Ramos (cell line): ENCODE measurements around the gene GDPD3.

ENCODE experiments used
- in situ Hi-C: fragments of 300-500 bp; cut with MboI; formaldehyde crosslinking; loops from one replicate; pipeline ENCODE4 v1.14.3; 2022; ENCODE audit warnings: low sequenced_read_pairs; ENCODE audit not compliant: unreplicated experiment

The GDPD3 gene

DNA sequence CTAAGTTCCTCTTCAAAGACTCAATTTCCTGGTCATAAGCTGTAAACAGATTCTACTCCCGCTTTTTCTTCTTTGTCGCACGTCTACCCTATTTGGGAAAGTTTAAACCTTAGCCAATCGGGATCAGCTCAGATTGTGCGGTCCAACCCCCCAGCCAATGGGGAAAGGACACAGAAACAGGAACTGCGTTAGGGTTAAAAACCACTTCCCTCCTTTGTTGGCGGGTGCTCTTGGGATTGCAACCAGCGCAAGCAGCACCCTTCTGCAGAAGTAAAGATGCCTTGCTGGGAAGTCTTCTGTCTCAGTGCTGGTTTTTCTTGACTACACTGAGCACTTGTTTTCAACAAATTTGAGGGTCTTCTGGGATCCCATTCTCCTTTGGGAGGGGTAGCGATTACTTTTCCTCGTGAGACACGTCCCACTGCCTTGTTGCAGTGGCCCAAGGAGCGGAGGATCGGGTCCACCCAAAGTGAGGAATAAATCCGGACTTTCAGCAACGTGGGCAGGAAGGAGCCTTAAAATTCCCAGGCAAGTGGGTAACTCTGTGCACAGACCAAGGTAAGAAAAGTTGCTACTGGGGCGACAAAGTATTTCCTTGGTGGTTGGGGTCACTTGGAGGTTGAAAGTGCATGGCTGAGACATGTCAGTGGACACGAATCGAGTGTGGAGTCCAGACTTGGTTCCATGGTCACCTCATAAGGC lies 16.3 kb downstream of the GDPD3 start:
- in situ Hi-C loops: loop anchor here (10.0 kb wide), 1 partner anchor 518 kb away; the partner anchor contains the start of gene ZNF689

DNA sequence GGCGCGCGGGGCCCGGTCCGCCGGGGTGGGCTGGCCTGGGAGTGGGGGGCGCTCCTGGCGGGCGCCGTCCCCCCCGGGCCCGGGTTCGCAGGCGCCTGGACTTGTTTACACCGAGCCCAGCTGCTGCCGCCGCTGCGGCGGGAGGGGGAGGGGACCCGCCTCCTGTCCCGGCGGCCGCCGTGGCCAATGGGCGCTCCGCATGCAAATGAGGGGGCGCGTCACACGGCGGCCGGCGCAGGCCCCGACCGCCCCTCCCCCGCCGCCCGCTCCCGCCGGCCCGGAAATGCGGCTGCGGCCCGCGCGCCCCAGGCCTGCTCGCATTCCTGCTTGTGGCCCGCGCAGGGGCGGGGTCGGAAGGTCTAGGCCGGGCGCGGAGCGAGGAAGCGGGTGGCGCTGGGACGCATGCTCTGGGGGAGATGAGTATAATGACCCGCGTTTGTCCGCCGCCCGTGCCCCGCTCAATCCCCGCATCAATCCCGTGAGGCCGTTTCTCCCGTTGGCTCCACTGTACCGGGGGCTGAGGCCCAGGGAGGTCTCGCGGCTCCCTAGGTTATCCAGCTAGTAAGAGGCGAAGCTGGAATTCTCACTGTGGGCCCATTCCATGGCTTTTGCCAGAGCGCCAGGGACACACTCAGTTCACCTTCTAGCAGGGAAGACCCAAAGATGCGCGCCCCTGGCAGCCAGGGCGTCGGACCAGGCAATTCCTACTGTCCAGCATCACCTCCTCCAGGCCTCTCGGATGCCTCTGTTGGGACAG lies 17.1 kb downstream of the GDPD3 start, which contains the start of gene YPEL3:
Gene YPEL3, minus strand, starts transcription at position 109 of the 757 bp plus-strand sequence. CDS start 731 bp downstream, outside the sequence.
- in situ Hi-C loops: loop anchor here (10.0 kb wide), 1 partner anchor 519 kb away; the partner anchor contains the start of gene ZNF689

DNA sequence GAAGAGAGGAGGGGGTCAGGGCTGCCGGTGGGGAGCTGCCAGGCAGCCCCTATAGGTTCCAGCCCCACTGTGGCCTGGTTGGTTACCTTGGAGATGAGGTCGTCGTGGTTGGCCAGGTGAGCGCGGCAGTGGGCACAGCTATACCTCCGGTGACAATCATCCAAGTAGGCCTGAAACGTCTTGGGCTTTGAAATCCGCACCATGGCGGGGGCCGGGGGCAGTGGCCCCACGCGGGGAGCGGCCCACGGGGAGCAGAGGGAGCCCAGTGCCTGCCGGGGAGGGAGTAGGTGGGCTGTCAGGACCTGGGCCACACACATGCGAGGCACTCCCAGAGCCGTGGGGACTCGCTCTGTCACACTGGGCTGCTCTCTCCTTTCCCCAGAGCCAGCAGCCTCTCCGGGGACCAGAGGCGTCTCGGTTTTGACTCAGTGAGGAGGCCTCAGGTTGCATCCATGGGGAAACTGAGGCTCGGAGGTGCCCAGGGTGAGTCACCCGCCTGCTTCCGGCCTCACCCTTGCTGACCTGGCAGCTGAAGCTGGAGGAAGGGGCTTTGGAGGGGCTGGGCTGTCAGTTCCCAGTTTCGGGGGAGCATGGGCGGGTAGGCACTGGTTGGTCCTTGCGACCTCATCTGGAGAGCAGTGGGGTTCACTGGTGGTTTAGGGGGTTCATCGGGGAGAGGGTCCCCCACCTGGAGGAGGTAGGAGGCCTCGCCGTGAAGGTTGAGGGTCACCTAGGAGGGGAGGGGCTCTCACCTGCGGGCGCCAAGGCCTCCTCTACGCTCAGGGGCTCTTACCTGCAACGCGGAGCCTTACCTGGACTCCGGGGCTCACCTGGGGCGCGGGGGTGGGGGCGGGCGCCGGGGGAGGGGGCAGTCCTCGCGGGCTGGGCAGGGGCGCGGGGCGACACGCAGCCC lies 17.9 kb downstream of the GDPD3 start:
- in situ Hi-C loops: loop anchor here (10.0 kb wide), 1 partner anchor 519 kb away; the partner anchor contains the start of gene ZNF689

DNA sequence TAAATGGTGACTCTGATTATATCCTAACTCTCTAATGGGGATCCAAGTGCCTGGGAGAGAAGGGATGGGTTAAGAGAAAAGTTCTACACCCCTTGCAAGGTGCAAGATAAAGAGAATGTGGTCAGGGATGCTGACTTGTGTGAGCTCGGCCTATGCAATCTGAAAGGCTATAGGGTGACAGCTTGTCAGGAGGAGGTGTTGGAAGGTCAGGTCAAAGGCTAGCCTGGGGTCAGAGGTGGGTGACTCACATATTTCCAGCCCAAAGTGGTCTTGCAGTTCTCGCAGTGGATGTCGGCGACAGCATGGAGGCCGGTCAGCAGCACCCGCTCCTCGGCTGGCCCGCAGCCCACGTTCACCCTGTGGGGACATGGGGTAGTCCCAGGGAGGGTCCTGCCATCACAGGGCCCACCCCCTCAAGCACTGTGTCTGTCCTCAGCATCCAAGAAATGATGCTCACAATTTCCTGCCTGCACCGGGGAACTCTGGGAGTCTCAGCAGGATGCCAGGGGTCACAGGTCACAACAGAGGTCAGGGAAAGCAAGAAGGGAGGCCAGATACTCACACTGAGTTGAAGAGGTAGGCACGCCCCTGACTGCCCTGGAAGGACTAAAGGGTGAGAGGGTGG lies 18.7 kb downstream of the GDPD3 start:
- in situ Hi-C loops: loop anchor here (10.0 kb wide), 1 partner anchor 520 kb away; the partner anchor contains the start of gene ZNF689

DNA sequence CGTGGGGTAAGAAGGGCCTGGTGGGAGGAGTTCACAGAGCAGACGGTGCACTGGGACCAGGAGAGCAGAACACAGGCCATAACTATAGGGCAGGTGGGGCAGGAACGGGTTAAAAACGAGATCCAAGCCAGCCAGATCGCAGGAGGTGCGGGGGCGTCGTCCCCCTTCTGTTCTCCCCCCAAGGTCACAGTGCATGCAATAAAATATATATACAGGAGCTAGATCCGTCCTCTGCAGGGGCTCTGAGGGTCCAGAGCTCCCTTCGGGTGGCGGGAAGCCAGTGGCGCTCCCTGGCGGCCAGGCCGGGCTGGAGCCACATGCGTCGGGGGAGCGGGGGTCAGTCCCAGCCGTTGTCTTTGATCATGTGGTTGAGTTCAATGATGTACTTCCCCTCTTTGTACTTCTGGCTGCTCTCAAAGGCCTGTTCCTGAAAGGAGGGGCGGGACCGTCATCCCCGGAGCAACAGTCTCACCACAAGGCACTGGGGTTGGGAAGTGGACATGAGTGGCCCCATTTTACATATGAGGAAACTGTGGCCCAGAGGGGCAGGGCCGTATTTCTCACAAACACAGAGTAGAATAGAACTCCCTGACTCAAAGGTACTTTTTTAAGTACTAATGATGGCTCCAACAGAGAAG lies 20.8 kb downstream of the GDPD3 start:
- in situ Hi-C loops: loop anchor here (10.0 kb wide), 1 partner anchor 522 kb away; the partner anchor contains the start of gene ZNF689

DNA sequence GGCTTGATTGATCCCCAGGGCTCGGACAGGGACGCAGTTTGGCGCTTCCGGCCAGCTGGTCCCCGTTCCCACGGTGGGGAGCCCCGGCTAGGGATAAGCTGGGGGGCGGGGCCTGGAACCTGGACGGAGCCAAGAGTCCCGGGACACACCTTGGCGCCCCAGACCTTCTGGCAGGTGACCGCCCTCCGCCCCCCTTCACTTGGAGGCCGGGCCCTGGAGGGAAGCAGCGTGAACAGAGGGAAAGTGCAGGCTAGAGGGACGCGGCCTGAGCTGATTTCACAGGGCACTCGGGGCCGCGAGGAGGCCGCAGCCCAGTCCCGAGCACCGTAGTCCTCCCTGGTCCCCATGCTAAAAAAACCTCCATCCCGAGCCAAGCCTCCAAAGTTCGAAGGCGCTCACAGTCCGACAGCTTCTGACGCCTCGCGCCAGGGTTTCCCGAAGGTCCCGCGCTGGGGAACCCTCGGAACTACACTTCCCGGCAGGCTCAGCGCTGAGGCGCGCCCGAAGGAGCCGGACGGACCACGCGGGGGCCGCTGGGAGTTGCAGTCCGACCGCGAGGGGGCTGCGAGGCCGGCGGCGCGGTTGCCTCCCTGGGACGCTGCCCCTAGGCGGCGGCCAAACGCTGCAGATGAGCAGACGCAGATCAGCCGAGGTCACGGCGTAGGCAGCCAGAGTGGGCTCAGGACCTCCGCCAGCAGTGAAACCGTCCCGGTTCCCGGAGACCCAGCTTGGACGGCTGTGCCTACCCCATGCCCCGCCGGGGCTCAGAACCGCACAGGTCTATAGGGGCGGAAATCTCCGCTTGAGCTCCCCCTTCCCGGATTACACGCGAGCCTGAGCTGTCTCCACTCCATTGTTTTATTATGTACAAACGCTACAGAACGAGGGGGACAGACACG lies 21.6 kb downstream of the GDPD3 start, which contains the start of gene TBX6:
Gene TBX6, minus strand, starts transcription at position 451 of the 899 bp plus-strand sequence. CDS start 731 bp downstream, outside the sequence.
- in situ Hi-C loops: loop anchor here (10.0 kb wide), 1 partner anchor 523 kb away; the partner anchor contains the start of gene ZNF689

DNA sequence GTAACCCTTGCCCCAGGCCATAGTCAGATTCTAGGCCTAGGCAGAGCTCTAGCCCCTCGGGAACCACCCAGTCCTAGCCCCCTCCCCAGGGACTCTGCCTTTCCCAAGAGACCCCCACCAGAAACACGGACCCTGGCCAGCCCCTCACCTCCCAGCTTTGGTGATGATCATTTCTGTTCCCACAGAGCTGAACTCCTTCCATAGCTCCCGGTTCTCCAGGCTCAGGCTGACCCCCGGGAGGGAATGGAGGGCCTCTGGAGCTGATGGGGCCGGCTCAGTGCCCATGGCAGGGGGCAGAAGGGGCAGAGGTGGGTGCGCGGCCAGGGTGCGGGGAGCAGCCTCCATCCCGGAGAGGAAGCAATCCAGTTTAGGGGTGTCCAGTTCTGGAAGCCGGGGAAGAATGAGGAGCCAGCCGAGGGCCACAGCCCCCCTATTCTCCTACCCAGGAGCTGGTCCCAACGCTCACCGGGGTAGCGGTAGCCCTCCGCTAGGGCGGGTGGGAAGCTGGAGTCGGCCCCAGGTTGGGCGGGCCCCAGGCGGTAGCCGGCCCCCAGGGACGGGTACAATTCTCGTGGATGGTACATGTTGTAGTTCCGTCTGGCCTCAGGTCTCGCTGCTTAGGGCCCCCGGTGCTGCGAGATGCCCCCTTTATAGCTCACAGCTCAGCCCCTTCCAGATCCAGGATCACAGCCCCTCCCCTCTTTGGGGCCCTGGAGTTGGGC lies 22.6 kb downstream of the GDPD3 start:
- in situ Hi-C loops: loop anchor here (10.0 kb wide), 1 partner anchor 524 kb away; the partner anchor contains the start of gene ZNF689

DNA sequence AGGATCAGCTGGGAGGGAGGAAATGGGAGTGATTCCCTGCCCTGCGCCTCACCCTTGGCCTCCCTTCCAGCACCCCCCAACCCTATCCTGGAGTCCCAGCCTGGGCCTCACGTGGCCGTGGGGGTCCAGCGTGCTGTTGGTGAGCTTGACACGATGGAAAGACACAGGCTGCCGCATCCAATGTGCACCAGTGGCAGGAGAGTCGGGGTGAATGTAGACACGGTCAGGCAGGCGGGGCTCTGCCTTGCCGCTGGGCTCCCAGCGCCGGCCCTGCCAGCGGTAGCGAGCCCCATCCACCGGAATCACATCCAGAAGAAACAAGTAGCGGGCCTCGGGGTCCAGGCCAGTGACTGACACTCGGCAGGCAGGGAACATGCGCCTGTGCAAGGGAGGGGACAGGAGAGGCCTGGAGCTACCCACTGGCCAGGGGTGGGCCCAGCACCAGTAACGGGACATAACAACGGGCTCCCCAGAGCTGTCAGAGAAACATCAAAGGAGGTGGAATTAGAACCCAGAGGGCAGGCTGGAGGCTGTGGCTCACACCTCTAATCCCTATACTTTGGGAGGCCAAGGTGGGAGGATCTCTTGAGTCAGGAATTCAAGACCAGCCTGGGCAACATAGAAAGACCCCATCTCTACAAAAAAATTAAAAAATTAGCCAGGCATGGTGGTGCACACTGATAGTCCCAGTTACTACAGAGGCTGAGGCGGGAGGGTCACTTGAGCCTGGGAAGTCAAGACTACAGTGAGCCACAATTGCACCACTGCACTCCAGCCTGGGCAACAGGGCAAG lies 24.3 kb downstream of the GDPD3 start:
- in situ Hi-C loops: loop anchor here (10.0 kb wide), 2 partner anchors 46 to 316 kb away; partner anchors contain the start of gene ZNF771

DNA sequence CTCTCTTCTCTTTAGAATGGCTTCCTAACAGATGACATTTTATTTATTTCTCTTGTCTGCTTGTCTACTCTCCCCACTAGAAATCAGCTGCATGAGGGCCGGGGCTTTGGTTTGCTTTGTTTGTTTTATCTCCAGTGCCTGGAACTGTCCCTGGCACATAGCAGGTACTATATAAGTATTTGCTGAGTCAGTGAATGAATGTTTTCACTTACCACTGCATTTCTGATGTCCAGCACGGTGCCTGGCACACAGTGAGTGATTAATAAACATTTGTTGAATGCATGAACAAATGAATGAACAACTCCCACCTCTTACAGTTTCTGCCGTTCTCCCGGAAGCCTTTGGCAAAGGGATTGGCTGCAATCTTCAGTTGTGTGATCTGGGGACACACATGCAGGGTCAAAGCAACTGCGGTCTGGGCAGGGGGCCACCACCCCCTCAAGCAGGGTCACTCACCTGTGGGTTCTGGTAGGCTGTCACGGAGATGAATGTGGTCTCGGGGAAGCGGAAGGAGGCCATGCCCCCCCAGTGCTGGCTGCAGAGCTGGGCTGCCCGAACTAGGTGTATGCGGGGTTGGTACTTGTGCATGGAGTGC lies 25.0 kb downstream of the GDPD3 start:
- in situ Hi-C loops: loop anchor here (10.0 kb wide), 2 partner anchors 46 to 316 kb away; partner anchors contain the start of gene ZNF771

DNA sequence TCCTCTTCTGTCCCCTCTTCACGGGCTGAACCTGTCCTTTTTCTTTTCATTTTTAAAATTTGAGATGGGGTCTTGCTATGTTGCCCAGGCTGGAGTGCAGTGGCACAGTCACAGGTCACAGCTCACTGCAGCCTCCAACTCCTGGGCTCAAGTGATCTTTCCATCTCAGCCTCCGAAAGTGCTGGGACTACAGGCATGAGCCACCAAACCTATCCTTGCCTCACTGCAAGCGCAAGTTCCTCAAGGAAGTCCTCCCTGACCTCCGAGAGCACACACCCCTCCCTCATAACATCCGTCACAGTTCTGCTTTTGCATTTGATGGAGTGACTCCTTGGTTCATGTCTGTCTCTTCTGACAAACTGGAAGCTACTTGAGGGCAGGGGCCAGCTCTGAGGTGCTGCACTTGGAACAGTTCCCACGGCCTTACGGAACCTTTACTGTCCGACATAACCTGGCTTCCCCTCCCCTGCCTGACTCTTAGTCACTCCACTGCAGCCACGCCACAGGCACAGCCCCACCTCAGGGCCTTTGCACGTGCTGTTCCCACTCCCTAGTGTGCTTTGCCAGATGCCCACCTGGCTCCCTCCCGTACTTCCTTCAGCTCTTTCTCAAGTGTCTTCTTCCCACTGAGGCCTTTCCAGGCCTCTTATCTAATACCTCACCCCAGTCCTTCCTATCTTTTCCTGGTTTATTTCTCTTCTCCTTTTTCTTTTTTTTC lies 26.0 kb downstream of the GDPD3 start:
- in situ Hi-C loops: loop anchor here (10.0 kb wide), 2 partner anchors 47 to 317 kb away; partner anchors contain the start of gene ZNF771

DNA sequence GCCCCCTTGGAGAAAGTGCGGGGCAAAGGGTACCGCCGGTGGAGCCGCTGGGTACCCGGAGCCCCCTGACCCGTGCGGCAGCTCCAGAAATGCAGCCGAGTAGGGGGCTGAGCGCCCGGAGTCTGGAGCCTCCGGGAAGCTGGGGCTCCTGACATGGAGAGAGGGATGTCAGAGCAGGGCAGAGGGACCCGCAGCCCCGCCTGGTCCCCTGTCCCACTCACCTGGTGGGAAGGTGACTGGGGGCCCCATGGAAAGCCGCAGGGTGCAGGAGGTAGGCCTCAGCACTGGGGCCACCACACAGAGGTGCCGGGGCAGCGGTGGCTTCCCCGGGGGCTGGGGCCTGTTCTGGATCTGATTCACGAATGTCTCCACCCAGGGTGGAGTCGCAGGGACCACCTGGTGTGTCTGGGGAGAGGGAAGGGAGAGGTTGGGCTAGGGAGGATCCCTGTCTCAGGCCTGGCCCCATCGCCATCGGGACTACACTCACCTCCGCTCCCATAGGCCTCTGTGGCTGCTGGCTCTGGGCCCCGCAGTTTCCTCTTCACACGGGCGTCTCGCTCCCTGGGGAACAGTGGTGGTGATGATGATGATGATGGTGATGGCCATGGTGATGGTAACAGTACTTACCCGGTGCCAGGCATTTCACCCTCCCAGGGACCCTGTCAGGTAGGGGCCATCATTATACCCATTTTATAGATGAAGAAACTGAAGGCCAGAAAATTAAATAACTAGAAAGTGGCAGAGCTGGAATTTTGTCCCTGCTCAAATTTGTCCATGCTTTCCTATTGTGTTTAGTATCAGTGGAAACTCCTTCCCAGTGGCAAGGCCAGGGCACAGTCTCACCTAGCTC lies 26.8 kb downstream of the GDPD3 start:
- in situ Hi-C loops: loop anchor here (10.0 kb wide), 2 partner anchors 48 to 318 kb away; partner anchors contain the start of gene ZNF771

DNA sequence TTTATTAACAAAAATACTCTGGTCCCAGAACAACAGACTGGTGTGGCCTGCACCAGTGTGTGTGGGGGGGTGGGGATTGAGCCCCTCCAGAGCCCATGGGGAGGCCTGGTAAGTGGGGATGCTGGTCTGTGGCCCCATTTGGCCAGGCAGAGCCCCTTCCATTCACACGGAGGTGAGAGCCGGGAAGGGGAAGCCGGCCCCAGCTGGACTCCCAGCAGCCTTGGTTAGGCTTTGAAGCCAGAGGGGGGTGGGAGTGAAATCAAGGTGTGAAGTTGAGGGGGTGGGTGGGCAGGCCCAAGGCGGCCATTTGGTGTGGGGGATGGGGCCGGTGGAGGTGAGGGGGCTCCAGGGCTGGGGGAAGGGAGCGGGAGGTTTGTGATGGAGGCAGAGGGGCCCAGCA lies 27.5 kb downstream of the GDPD3 start:
- in situ Hi-C loops: loop anchor here (10.0 kb wide), 2 partner anchors 49 to 319 kb away; partner anchors contain the start of gene ZNF771

DNA sequence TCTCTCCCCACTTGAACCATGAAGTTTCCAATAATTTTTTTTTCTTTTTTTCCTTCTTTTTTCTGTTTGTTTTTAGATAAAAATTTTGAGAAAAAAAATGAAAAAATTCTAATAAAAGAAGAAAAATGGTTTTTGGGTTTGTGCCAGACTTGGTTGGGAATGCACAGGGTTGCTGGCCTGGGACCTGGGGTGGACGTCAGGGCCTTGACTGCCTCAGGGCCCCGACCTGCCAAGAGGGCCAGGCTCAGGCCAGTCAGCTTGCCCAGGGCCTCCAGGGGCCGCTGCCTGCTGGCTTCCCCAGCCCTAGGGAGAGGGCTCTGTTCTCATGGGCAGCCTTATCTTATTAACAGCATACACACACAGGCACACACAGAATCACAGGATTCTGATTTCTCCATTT lies 28.1 kb downstream of the GDPD3 start:
- in situ Hi-C loops: loop anchor here (10.0 kb wide), 2 partner anchors 50 to 320 kb away; partner anchors contain the start of gene ZNF771

DNA sequence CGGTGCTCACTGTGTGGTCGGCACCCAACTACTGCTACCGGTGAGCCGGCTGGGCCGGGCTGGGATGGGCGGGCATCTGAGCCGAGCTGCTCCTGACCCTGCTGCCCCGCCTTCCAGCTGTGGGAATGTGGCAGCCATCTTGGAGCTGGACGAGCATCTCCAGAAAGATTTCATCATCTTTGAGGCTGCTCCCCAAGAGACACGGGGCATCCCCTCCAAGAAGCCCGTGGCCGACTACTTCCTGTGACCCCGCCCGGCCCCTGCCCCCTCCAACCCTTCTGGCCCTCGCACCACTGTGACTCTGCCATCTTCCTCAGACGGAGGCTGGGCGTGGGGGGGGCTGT lies 28.5 kb downstream of the GDPD3 start:
- in situ Hi-C loops: loop anchor here (10.0 kb wide), 2 partner anchors 50 to 320 kb away; partner anchors contain the start of gene ZNF771
